Testis (tissue), 2 donors: ENCODE results near the gene STRN4.

ENCODE experiments used
- POLR2A ChIP-seq: fragments of 450-650 bp; IDR thresholded peaks from one replicate; pipeline ENCODE4 v1.6.1; 2017; ENCODE audit warnings: antibody characterized with exemption, mild to moderate bottlenecking, moderate library complexity
- TF ChIP-seq, protein P1 (sequence below), 3 experiments: fragments of 450-650 bp in 2 of 3; fragments of 200-600 bp in 1 of 3; sonication (generic) in 1 of 3; IDR thresholded peaks; one replicate each; pipeline ENCODE4 v1.5.1; 2016 to 2019; ENCODE audit warnings: antibody characterized with exemption in 3 of 3, mild to moderate bottlenecking in 2 of 3, moderate library complexity in 1 of 3

GRCh38 chr19:46764817-46765291 is 18.6 kb upstream of the STRN4 start:
- TF ChIP-seq POLR2A: no peak
- TF ChIP-seq, protein P1, sequence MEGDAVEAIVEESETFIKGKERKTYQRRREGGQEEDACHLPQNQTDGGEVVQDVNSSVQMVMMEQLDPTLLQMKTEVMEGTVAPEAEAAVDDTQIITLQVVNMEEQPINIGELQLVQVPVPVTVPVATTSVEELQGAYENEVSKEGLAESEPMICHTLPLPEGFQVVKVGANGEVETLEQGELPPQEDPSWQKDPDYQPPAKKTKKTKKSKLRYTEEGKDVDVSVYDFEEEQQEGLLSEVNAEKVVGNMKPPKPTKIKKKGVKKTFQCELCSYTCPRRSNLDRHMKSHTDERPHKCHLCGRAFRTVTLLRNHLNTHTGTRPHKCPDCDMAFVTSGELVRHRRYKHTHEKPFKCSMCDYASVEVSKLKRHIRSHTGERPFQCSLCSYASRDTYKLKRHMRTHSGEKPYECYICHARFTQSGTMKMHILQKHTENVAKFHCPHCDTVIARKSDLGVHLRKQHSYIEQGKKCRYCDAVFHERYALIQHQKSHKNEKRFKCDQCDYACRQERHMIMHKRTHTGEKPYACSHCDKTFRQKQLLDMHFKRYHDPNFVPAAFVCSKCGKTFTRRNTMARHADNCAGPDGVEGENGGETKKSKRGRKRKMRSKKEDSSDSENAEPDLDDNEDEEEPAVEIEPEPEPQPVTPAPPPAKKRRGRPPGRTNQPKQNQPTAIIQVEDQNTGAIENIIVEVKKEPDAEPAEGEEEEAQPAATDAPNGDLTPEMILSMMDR (IDR thresholded peaks at IDR 0.05): no peak
